B cell (primary cell): Measurements from ENCODE around the gene PNMA8C. TPM values are rescaled to one million over a fixed set of nuclear protein-coding genes. Genes with fewer than 3 reads are reported as not detected.

Source experiments
- ATAC-seq: fragments of 200-7000 bp; cut with Tn5 transposase; one replicate; pipeline ENCODE4 v1.10.0; 2021; ENCODE audit warnings: low read depth, mild to moderate bottlenecking, moderate number of reproducible peaks, moderate library complexity
- CTCF ChIA-PET: fragments of 350-600 bp; sonication (Branson Sonifier 250); formaldehyde crosslinking; loops from one replicate; lab custom pipeline; 2021; ENCODE audit warnings: antibody characterized with exemption, inconsistent platforms; lab: Charles Lee
- POLR2A ChIA-PET: fragments of 350-600 bp; sonication (Branson Sonifier 250); formaldehyde crosslinking; loops from one replicate; lab custom pipeline; 2021; ENCODE audit warnings: antibody characterized with exemption; lab: Charles Lee
- DNase-seq: peaks from one replicate; pipeline ENCODE4 v3.0.0; 2013
- H2AFZ ChIP-seq: 2 replicates; pipeline ENCODE4 v1.6.1; 2012; ENCODE audit warnings: mild to moderate bottlenecking, low read depth, low read length; ENCODE audit not compliant: insufficient read depth, poor library complexity, severe bottlenecking
- H3K27ac ChIP-seq, 2 donors: 1 replicate in 1 of 2; 2 replicates in 1 of 2; pipeline ENCODE4 v1.5.1; 2012 to 2013; ENCODE audit warnings: low read length in 2 of 2, mild to moderate bottlenecking in 2 of 2, moderate library complexity in 1 of 2
- H3K27me3 ChIP-seq, 4 experiments: fragments of 200-600 bp in 1 of 4; sonication (generic) in 1 of 4; replicated peaks in 1 of 4; 1 replicate in 2 of 4; 2 replicates in 2 of 4; pipeline versions ENCODE4 v1.6.1 to v1.7.0; 2013 to 2016; ENCODE audit warnings: low read length in 3 of 4, mild to moderate bottlenecking in 2 of 4, mixed read lengths in 1 of 4, moderate library complexity in 1 of 4; ENCODE audit not compliant: insufficient read depth in 4 of 4, control insufficient read depth in 3 of 4; ENCODE audit errors: control extremely low read depth in 1 of 4
- H3K36me3 ChIP-seq, 2 experiments: replicated peaks in 1 of 2; 1 replicate in 1 of 2; 2 replicates in 1 of 2; pipeline versions ENCODE4 v1.6.1 to v1.7.1; 2013; ENCODE audit warnings: low read length in 1 of 2; ENCODE audit not compliant: insufficient read depth in 2 of 2, control insufficient read depth in 1 of 2; ENCODE audit errors: control extremely low read depth in 1 of 2, extremely low read depth in 1 of 2
- H3K4me1 ChIP-seq, 2 donors: fragments of 200-600 bp in 1 of 2; sonication (generic) in 1 of 2; 1 replicate in 1 of 2; 2 replicates in 1 of 2; pipeline versions ENCODE4 v1.5.1 to v1.6.1; 2013 to 2017; ENCODE audit warnings: low read length in 2 of 2; ENCODE audit not compliant: control insufficient read depth in 2 of 2, insufficient read depth in 2 of 2
- H3K4me2 ChIP-seq: replicated peaks from 2 replicates; pipeline ENCODE3; 2012; ENCODE audit warnings: mild to moderate bottlenecking, low read depth, low read length; ENCODE audit not compliant: poor library complexity, severe bottlenecking
- H3K4me3 ChIP-seq, 5 experiments: fragments of 200-600 bp in 1 of 5; sonication (generic) in 1 of 5; 1 replicate in 3 of 5; 2 replicates in 2 of 5; pipeline versions ENCODE4 v1.5.1 to v1.7.0; 2011 to 2016; ENCODE audit warnings: low read length in 4 of 5, mild to moderate bottlenecking in 4 of 5, low read depth in 2 of 5, control low read depth in 1 of 5, moderate library complexity in 1 of 5; ENCODE audit not compliant: insufficient read depth in 1 of 5; ENCODE audit errors: control extremely low read depth in 1 of 5, extremely low read depth in 1 of 5
- H3K79me2 ChIP-seq: fragments of 200-600 bp; sonication (generic); one replicate; pipeline ENCODE4 v1.6.0; 2016; ENCODE audit warnings: low read length; ENCODE audit not compliant: control insufficient read depth, insufficient read depth
- H3K9ac ChIP-seq: fragments of 200-600 bp; sonication (generic); 2 replicates; pipeline ENCODE4 v1.6.1; 2017; ENCODE audit warnings: mild to moderate bottlenecking, low read length, moderate library complexity
- H3K9me3 ChIP-seq, 3 donors: one replicate each; pipeline versions ENCODE4 v1.6.1 to v1.7.1; 2013; ENCODE audit warnings: low read length in 2 of 3; ENCODE audit not compliant: control insufficient read depth in 2 of 3, insufficient read depth in 1 of 3; ENCODE audit errors: control extremely low read depth in 1 of 3
- H4K20me1 ChIP-seq: 2 replicates; pipeline ENCODE4 v1.6.0; 2012; ENCODE audit warnings: mild to moderate bottlenecking, low read length; ENCODE audit not compliant: insufficient read depth, control insufficient read depth, poor library complexity, severe bottlenecking
- H3K27ac Mint-ChIP-seq: one replicate; pipeline ENCODE4 v1.8.0; 2021; ENCODE audit warnings: mixed read lengths
- H3K27me3 Mint-ChIP-seq: one replicate; pipeline ENCODE4 v1.8.0; 2021; ENCODE audit warnings: mixed read lengths
- H3K4me1 Mint-ChIP-seq: one replicate; pipeline ENCODE4 v1.8.0; 2021; ENCODE audit warnings: mixed read lengths
- H3K4me3 Mint-ChIP-seq: one replicate; pipeline ENCODE4 v1.8.0; 2021; ENCODE audit warnings: mixed read lengths
- H3K9me3 Mint-ChIP-seq: one replicate; pipeline ENCODE4 v1.8.0; 2022; ENCODE audit warnings: mixed read lengths; ENCODE audit not compliant: insufficient read depth
- CTCF ChIP-seq: fragments of 200-600 bp; IDR thresholded peaks from one replicate; pipeline ENCODE4 v1.8.0; 2022; ENCODE audit warnings: antibody characterized with exemption, mild to moderate bottlenecking
- EZH2 ChIP-seq: IDR thresholded peaks from 2 replicates; pipeline ENCODE4 v1.6.1; 2012; ENCODE audit warnings: borderline replicate concordance, low read depth, mild to moderate bottlenecking, moderate library complexity, low read length; ENCODE audit not compliant: insufficient read depth, poor library complexity, severe bottlenecking
- WGBS: methylation state at CpG from one replicate; pipeline ENCODE4 v1.1.5; 2013; ENCODE audit warnings: missing lambda C conversion rate; ENCODE audit not compliant: insufficient coverage; 5-methylcytosine and 5-hydroxymethylcytosine counted together
- intact Hi-C: fragments of 100-400 bp; cut with micrococcal nuclease; formaldehyde crosslinking; loops from one replicate; pipeline ENCODE4 v1.10.0; 2022
- polyA plus RNA-seq: library from polyadenylated mRNA; depleted of rRNA; stranded (reverse); fragments of >200 nt; gene quantifications from 2 replicates; pipeline ENCODE4 v1.2.3, GENCODE V29; 2012
- total RNA-seq, 2 donors: library from RNA; stranded (reverse); fragments of 120-200 nt in 1 of 2; gene quantifications; 1 replicate in 1 of 2; 2 replicates in 1 of 2; pipeline versions ENCODE4 v1.2.3 to v1.2.4, GENCODE V29; 2013 to 2022

Gene PNMA8C
- total and polyA plus RNA-seq, 2 donors (not counting 1 experiment from before 2014, with no cell fraction given), result not detected

GRCh38 chr19:46378268-46378667 is 50.5 kb downstream of the PNMA8C start:
- Histone ChIP-seq H3K4me2 (no peak overlapping the region), H3K27ac (no peak overlapping the region), H3K36me3 (peaks cover 0 to 54% of the 10 kb centered on the region in 2 experiments), H3K27me3 (no peaks in the 10 kb centered on the region), H3K79me2 (peaks cover 19% of the 10 kb centered on the region), H4K20me1 (peaks cover 15% of the 10 kb centered on the region), H3K9me3 (no peaks in the 10 kb centered on the region), H3K4me1 (no peaks in the 10 kb centered on the region), H3K9ac (no peak overlapping the region), H2AFZ (no peak overlapping the region), H3K4me3 (no peak overlapping the region)
- intact Hi-C loops, result no loop called here
- DNase-seq (no peak), ATAC-seq (no peak)
- Mint-ChIP-seq H3K9me3 (no peaks in the 10 kb centered on the region), H3K4me3 (no peak overlapping the region), H3K27me3 (no peaks in the 10 kb centered on the region), H3K4me1 (peaks cover 5% of the 10 kb centered on the region), H3K27ac (no peak overlapping the region)
- no CpG with 5 or more reads among the region's 2 CpGs for WGBS
- ChIA-PET POLR2A (no interaction called here), CTCF (interaction anchor here (1.1 kb wide), 1 partner anchor 17 kb away, joined by 3 read pairs; no protein-coding TSS in a partner anchor)
- no peak for TF ChIP-seq CTCF
- no peak for TF ChIP-seq EZH2

- ATAC-seq (no peak), DNase-seq (no peak)
- H2AFZ ChIP-seq, result no peak overlapping the region
- ChIA-PET POLR2A (no interaction called here), CTCF (interaction anchor here (0.5 to 0.8 kb wide), 3 partner anchors 19 to 27 kb away, joined by 3 read pairs; no protein-coding TSS in a partner anchor)
- no peak overlapping the region for H3K4me3 ChIP-seq
- intact Hi-C loops, result no loop called here
- WGBS, result 99% methylated on average over 19 of the region's 20 CpGs
- no peak overlapping the region for H3K9ac ChIP-seq
- H3K9me3 ChIP-seq, result no peaks in the 10 kb centered on the region
- no peak for TF ChIP-seq CTCF
- no peak for TF ChIP-seq EZH2
- peaks cover 30% of the 10 kb centered on the region for H4K20me1 ChIP-seq
- Mint-ChIP-seq H3K9me3 (no peaks in the 10 kb centered on the region), H3K4me3 (no peak overlapping the region), H3K4me1 (peaks cover 6% of the 10 kb centered on the region), H3K27ac (no peak overlapping the region), H3K27me3 (no peaks in the 10 kb centered on the region)
- H3K27me3 ChIP-seq, result no peaks in the 10 kb centered on the region
- no peak overlapping the region for H3K4me2 ChIP-seq
- H3K27ac ChIP-seq, result no peak overlapping the region
- H3K36me3 ChIP-seq, result peaks cover 0 to 46% of the 10 kb centered on the region in 2 experiments
- no peaks in the 10 kb centered on the region for H3K4me1 ChIP-seq
- H3K79me2 ChIP-seq, result peaks cover 34% of the 10 kb centered on the region
These were observed 52.2 kb downstream of the PNMA8C start for GRCh38 chr19:46376241-46377153.
